Astrocyte (in vitro differentiated cells and primary cell): ENCODE measurements around the gene DUS1L.

Source experiments
- CTCF ChIP-seq: IDR thresholded peaks from 2 replicates; pipeline ENCODE4 v1.5.1; 2011; ENCODE audit warnings: low read depth, mild to moderate bottlenecking, inconsistent platforms, low read length, moderate library complexity; ENCODE audit not compliant: insufficient read depth
- EZH2 ChIP-seq: IDR thresholded peaks from 2 replicates; pipeline ENCODE4 v1.6.1; 2012; ENCODE audit warnings: mild to moderate bottlenecking, low read length, inconsistent platforms; ENCODE audit not compliant: insufficient read depth

DNA sequence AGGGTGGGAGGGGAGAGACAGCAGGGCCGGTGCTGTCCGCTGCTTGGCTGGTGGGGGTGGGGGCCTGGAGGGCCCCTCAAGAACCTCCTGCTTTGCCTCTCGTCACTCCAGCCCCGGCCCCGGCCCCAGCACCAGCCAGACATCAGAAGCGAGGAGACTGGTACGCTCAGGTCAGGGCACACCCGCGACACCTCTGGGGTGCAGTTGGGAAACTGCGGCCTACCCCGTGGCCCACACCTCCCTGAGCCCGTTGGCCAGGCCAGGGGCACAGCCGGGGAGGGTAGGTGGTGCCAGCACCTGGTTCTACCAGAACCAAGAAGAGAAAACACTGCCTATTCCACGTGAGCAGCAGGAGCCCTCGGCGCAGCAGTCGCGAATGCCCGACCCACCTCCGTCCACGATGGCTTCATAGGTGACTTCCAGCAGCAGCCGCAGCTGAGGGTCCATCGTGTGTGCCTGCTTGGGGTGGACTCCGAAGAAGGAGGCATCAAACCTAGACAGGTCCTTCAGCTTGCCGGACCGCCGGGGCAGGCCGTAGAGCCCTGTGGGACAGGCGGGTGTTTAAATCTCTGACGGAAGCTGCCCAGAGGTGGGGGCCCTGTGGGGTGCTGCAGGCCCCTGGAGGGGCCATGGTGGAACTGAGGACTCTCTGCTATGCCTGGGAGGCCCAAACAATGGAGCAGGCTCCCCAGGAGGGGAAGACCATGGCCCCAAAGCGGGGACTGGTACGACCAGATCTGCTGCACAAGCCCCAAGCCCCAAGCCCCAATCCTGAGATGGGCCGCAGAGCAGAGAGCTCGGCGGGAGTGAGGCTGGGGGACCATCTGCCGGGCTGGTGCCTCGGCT lies 29.6 kb upstream of the DUS1L start:
- TF ChIP-seq EZH2 (no peak), CTCF (no peak)
